PC-9 (cell line): ENCODE measurements around the gene NEDD8.

Experiments used
- EZH2 ChIP-seq: fragments of 200-600 bp; sonication (generic); IDR thresholded peaks from 2 replicates; pipeline ENCODE4 v1.8.0; 2017; ENCODE audit warnings: antibody characterized with exemption, low read depth
- TF ChIP-seq, protein P1 (sequence below): fragments of 200-600 bp; sonication (generic); conservative IDR thresholded peaks from 2 replicates; pipeline ENCODE4 v1.6.1; 2017; ENCODE audit warnings: mixed run types, antibody characterized with exemption, mild to moderate bottlenecking, moderate library complexity

DNA sequence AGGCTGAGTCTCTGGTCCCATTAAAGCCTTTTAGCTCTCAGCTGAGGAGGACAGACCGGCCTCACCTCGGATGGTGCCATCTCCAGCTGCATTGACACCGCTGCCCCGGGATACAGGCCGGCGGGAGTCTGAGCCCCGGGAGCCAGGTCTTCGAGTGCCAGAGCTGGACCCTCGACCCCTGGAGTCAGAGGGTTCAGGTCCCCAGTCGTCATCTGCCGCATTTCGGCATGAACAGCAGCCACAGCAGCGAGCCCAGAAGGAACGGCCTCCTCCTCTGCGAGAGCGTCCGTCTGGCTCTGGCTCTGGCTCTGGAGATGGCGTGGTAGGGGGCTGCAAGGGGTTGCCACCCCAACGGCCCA, 29.8 kb upstream of the NEDD8 start:
- no peak for TF ChIP-seq EZH2
- TF ChIP-seq, protein P1, sequence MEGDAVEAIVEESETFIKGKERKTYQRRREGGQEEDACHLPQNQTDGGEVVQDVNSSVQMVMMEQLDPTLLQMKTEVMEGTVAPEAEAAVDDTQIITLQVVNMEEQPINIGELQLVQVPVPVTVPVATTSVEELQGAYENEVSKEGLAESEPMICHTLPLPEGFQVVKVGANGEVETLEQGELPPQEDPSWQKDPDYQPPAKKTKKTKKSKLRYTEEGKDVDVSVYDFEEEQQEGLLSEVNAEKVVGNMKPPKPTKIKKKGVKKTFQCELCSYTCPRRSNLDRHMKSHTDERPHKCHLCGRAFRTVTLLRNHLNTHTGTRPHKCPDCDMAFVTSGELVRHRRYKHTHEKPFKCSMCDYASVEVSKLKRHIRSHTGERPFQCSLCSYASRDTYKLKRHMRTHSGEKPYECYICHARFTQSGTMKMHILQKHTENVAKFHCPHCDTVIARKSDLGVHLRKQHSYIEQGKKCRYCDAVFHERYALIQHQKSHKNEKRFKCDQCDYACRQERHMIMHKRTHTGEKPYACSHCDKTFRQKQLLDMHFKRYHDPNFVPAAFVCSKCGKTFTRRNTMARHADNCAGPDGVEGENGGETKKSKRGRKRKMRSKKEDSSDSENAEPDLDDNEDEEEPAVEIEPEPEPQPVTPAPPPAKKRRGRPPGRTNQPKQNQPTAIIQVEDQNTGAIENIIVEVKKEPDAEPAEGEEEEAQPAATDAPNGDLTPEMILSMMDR = no peak
